Spleen (tissue), 11 donors: ENCODE data around the gene MARCHF10. TPM values are rescaled to one million over a fixed set of nuclear protein-coding genes. Genes with fewer than 3 reads are reported as not detected.

ENCODE experiments used
- DNase-seq: peaks from one replicate; pipeline ENCODE4 v3.0.0-alpha.2; 2020
- H3K27ac ChIP-seq, 8 donors: fragments of 200-600 bp; sonication (generic) in 7 of 8; 1 replicate in 4 of 8; 2 replicates in 4 of 8; pipeline versions ENCODE4 v1.5.0 to v1.8.0; 2016 to 2021; ENCODE audit warnings: inconsistent platforms in 4 of 8, mild to moderate bottlenecking in 4 of 8, moderate library complexity in 1 of 8
- H3K27me3 ChIP-seq, 7 donors: fragments of 200-600 bp; sonication (generic) in 6 of 7; replicated peaks in 1 of 7; 1 replicate in 4 of 7; 2 replicates in 3 of 7; pipeline versions ENCODE4 v1.5.0 to v1.8.0; 2016 to 2021; ENCODE audit warnings: inconsistent platforms in 3 of 7, mild to moderate bottlenecking in 1 of 7
- H3K36me3 ChIP-seq, 6 donors: fragments of 200-600 bp; sonication (generic) in 5 of 6; 1 replicate in 4 of 6; 2 replicates in 2 of 6; pipeline versions ENCODE4 v1.5.0 to v1.8.0; 2016 to 2021; ENCODE audit warnings: inconsistent platforms in 2 of 6
- H3K4me1 ChIP-seq, 6 donors: fragments of 200-600 bp; sonication (generic) in 5 of 6; 1 replicate in 3 of 6; 2 replicates in 3 of 6; pipeline versions ENCODE4 v1.5.0 to v1.8.0; 2016 to 2021; ENCODE audit warnings: inconsistent platforms in 3 of 6
- H3K4me3 ChIP-seq, 8 donors: fragments of 200-600 bp; sonication (generic) in 7 of 8; 1 replicate in 4 of 8; 2 replicates in 4 of 8; pipeline versions ENCODE4 v1.5.0 to v1.8.0; 2016 to 2021; ENCODE audit warnings: inconsistent platforms in 4 of 8, mild to moderate bottlenecking in 4 of 8, moderate library complexity in 2 of 8
- H3K9me3 ChIP-seq, 8 donors: fragments of 200-600 bp; sonication (generic) in 7 of 8; 1 replicate in 4 of 8; 2 replicates in 4 of 8; pipeline versions ENCODE4 v1.5.0 to v1.8.0; 2016 to 2021; ENCODE audit warnings: inconsistent platforms in 4 of 8
- CTCF ChIP-seq, 11 experiments: fragments of 200-600 bp in 7 of 11; fragments of 450-650 bp in 4 of 11; sonication (generic) in 4 of 11; IDR thresholded peaks in 8 of 11; conservative IDR thresholded peaks in 3 of 11; 1 replicate in 7 of 11; 2 replicates in 4 of 11; pipeline versions ENCODE4 v1.4.0 to v1.8.0; 2016 to 2021; ENCODE audit warnings: antibody characterized with exemption in 11 of 11, inconsistent platforms in 4 of 11, mild to moderate bottlenecking in 1 of 11
- POLR2A ChIP-seq, 3 donors: fragments of 450-650 bp; IDR thresholded peaks; one replicate each; pipeline ENCODE4 v1.5.1; 2017; ENCODE audit warnings: antibody characterized with exemption in 3 of 3, mild to moderate bottlenecking in 1 of 3
- POLR2AphosphoS5 ChIP-seq, 3 donors: sonication (generic); formaldehyde crosslinking; IDR thresholded peaks; one replicate each; pipeline ENCODE4 v1.5.1; 2017; ENCODE audit warnings: antibody characterized with exemption in 3 of 3
- WGBS, 5 donors: extraction: QIAGEN DNeasy Blood & Tissue Kit in 3 of 5; methylation state at CpG; one replicate each; pipeline versions ENCODE4 v1.1.5 to v1.1.7; 2013 to 2018; 5-methylcytosine and 5-hydroxymethylcytosine counted together
- intact Hi-C: fragments of 100-400 bp; cut with DNase I; formaldehyde crosslinking; loops from one replicate; pipeline ENCODE4 v1.15.0; 2023; ENCODE audit warnings: low total_unique reads
- polyA plus RNA-seq, 3 donors: library from polyadenylated mRNA; stranded (reverse); fragments of 200-250 nt; gene quantifications; one replicate each; pipeline ENCODE4 v1.2.1, GENCODE V29; 2013
- total RNA-seq, 7 donors: library from RNA; depleted of rRNA in 3 of 7; stranded (reverse); fragments of >200 nt in 3 of 7; fragmentation: NEBNext Ultra II Directional in 4 of 7; extraction: Animal tissue kit (Norgen Biotek cat#: 25700) in 4 of 7; gene quantifications; one replicate each; pipeline versions ENCODE4 v1.1.0 to v1.2.1, GENCODE V29; 2016 to 2021
- donor health status: healthy with polysubstance abuse.
- donor health status: DM: no; HTN: no; CAD: no; lungs with moderate emphysema.
- donor health status: DM: no; HTN: no; CAD: no.
- donor health status: Bipolar disorder and iron deficiency.
- donor health status: healthy.
- donor health status: DM: no; HTN: no; CAD: no.
- donor health status: DM: yes; HTN: yes; CAD: no.

Gene MARCHF10
- total and polyA plus RNA-seq, 10 donors, result 0.15 to 0.32 (median 0.26) TPM; not detected in 7

GRCh38 chr17:62823111-62823893, 15.2 kb upstream of the MARCHF10 start:
- DNase-seq, result no peak
- H3K4me3 ChIP-seq, result no peak overlapping the region
- H3K4me1 ChIP-seq, result peaks cover 0 to 49% (median 13%) of the 10 kb centered on the region in 6 donors
- H3K27ac ChIP-seq, result peak overlapping the region in 1 of 8 donors; percentile 36
- TF ChIP-seq CTCF (IDR thresholded peaks at IDR 0.05 in 8 of 11, conservative IDR thresholded peaks at IDR 0.05 in 3 of 11), result no peak
- no peak for TF ChIP-seq POLR2AphosphoS5 (IDR thresholded peaks at IDR 0.05)
- no peak for TF ChIP-seq POLR2A (IDR thresholded peaks at IDR 0.05)
- no peaks in the 10 kb centered on the region for H3K36me3 ChIP-seq
- H3K27me3 ChIP-seq, result no peaks in the 10 kb centered on the region
- intact Hi-C loops, result no loop called here
- no peaks in the 10 kb centered on the region for H3K9me3 ChIP-seq
- WGBS, 5 donors, result 80 to 89% (median 81%) methylated on average over 8 of the region's 8 CpGs

- peaks cover 0 to 40% (median 12%) of the 10 kb centered on the region in 6 donors for H3K4me1 ChIP-seq
- DNase-seq, result no peak
- H3K9me3 ChIP-seq, result no peaks in the 10 kb centered on the region
- no peak for TF ChIP-seq POLR2A (IDR thresholded peaks at IDR 0.05)
- TF ChIP-seq POLR2AphosphoS5 (IDR thresholded peaks at IDR 0.05), result no peak
- no peak for TF ChIP-seq CTCF (IDR thresholded peaks at IDR 0.05 in 8 of 11, conservative IDR thresholded peaks at IDR 0.05 in 3 of 11)
- H3K36me3 ChIP-seq, result no peaks in the 10 kb centered on the region
- peak overlapping the region in 3 of 8 donors; percentile 17 to 36 (median 30) for H3K27ac ChIP-seq
- WGBS, 5 donors, result 59 to 73% (median 67%) methylated on average over 11 of the region's 11 CpGs
- no peaks in the 10 kb centered on the region for H3K27me3 ChIP-seq
- intact Hi-C loops, result no loop called here
- H3K4me3 ChIP-seq, result no peak overlapping the region
Observed at GRCh38 chr17:62822080-62822904, 14.2 kb upstream of the MARCHF10 start.

- TF ChIP-seq POLR2A (IDR thresholded peaks at IDR 0.05), result no peak
- no peak for TF ChIP-seq CTCF (IDR thresholded peaks at IDR 0.05 in 8 of 11, conservative IDR thresholded peaks at IDR 0.05 in 3 of 11)
- no peaks in the 10 kb centered on the region for H3K9me3 ChIP-seq
- 69 to 80% (median 73%) methylated on average over 15 of the region's 15 CpGs for WGBS, 5 donors
- no peaks in the 10 kb centered on the region for H3K36me3 ChIP-seq
- H3K4me1 ChIP-seq, result peaks cover 0 to 38% (median 11%) of the 10 kb centered on the region in 6 donors
- H3K27me3 ChIP-seq, result no peaks in the 10 kb centered on the region
- intact Hi-C loops, result no loop called here
- no peak for DNase-seq
- no peak overlapping the region for H3K4me3 ChIP-seq
- peak overlapping the region in 3 of 8 donors; percentile 1 to 36 (median 30) for H3K27ac ChIP-seq
Observed at GRCh38 chr17:62821189-62822079, 13.3 kb upstream of the MARCHF10 start.
